ENCODE measurements around the gene MTARC1. TPM values are rescaled to one million over a fixed set of nuclear protein-coding genes. Genes with fewer than 3 reads are reported as not detected.
A peak's percentile ranks its signal among the peaks of the same experiment; 100 is the strongest.

The MTARC1 gene
- total RNA-seq, 8 experiments from 2014 or later = 0.10 to 21.3 (median 5.8) TPM

GRCh38 chr1:220811695-220812094 lies 25.0 kb downstream of the MTARC1 start:
- WGBS, 10 experiments = 50 to 73% (median 64%) methylated on average over 1 to 5 of the region's 5 CpGs; no CpG with 5 or more reads in 2 of the 10 experiments
- H3K4me3 ChIP-seq = no peak overlapping the region
- peaks cover 20 to 26% of the 10 kb centered on the region in 2 donors for H3K4me1 ChIP-seq (replicated peaks in 1 of 2)
- in situ Hi-C loops (cut with MboI; ENCODE audit: low pct_unique_long_range_greater_than_20kb in 2 of 9, low sequenced_read_pairs in 9 of 9, unreplicated experiment in 9 of 9) = no loop called here
- ATAC-seq (replicated peaks in 6 of 8) = peak in 3 of 8 experiments; percentile 35 to 48 (median 38)
- no peak overlapping the region for H3K27ac ChIP-seq

GRCh38 chr1:220812308-220812707 lies 25.6 kb downstream of the MTARC1 start:
- peaks cover 20 to 26% of the 10 kb centered on the region in 2 donors for H3K4me1 ChIP-seq (replicated peaks in 1 of 2)
- ATAC-seq (replicated peaks in 6 of 8) = no peak
- H3K27ac ChIP-seq = no peak overlapping the region
- no peak overlapping the region for H3K4me3 ChIP-seq
- in situ Hi-C loops (cut with MboI; ENCODE audit: low pct_unique_long_range_greater_than_20kb in 2 of 9, low sequenced_read_pairs in 9 of 9, unreplicated experiment in 9 of 9) = no loop called here
- WGBS, 10 experiments = 20 to 92% (median 65%) methylated on average over 1 to 6 of the region's 6 CpGs; no CpG with 5 or more reads in 2 of the 10 experiments

- ATAC-seq (replicated peaks in 6 of 8) = no peak
- Histone ChIP-seq H3K4me1 (replicated peaks in 1 of 2) (peaks cover 13 to 19% of the 10 kb centered on the region in 2 donors), H3K4me3 (no peak overlapping the region), H3K27ac (no peak overlapping the region)
- WGBS, 10 experiments = 60 to 100% (median 90%) methylated on average over 1 to 11 of the region's 12 CpGs; no CpG with 5 or more reads in 2 of the 10 experiments
- in situ Hi-C loops (cut with MboI; ENCODE audit: low pct_unique_long_range_greater_than_20kb in 2 of 9, low sequenced_read_pairs in 9 of 9, unreplicated experiment in 9 of 9) = no loop called here
Measured at GRCh38 chr1:220813013-220813412, 26.3 kb downstream of the MTARC1 start.

GRCh38 chr1:220815409-220815808 lies 28.7 kb downstream of the MTARC1 start:
- WGBS, 10 experiments = 7 to 87% (median 79%) methylated on average over 2 of the region's 2 CpGs; no CpG with 5 or more reads in 5 of the 10 experiments
- no peak for ATAC-seq (replicated peaks in 6 of 8)
- no peak overlapping the region for H3K4me3 ChIP-seq
- H3K27ac ChIP-seq = no peak overlapping the region
- peaks cover 4 to 7% of the 10 kb centered on the region in 2 donors for H3K4me1 ChIP-seq (replicated peaks in 1 of 2)
- in situ Hi-C loops (cut with MboI; ENCODE audit: low pct_unique_long_range_greater_than_20kb in 2 of 9, low sequenced_read_pairs in 9 of 9, unreplicated experiment in 9 of 9) = no loop called here

- in situ Hi-C loops (cut with MboI; ENCODE audit: low pct_unique_long_range_greater_than_20kb in 2 of 9, low sequenced_read_pairs in 9 of 9, unreplicated experiment in 9 of 9) = no loop called here
- Histone ChIP-seq H3K4me3 (no peak overlapping the region), H3K4me1 (replicated peaks in 1 of 2) (peaks cover 0 to 2% of the 10 kb centered on the region in 2 donors), H3K27ac (no peak overlapping the region)
- WGBS, 10 experiments = 0 to 100% (median 100%) methylated on average over 1 of the region's 1 CpG; no CpG with 5 or more reads in 3 of the 10 experiments
- ATAC-seq (replicated peaks in 6 of 8) = no peak
Measured at GRCh38 chr1:220817907-220818306, 31.2 kb downstream of the MTARC1 start.

- peak; percentile 51 to 98 (median 74) for ATAC-seq (replicated peaks in 6 of 8)
- in situ Hi-C loops (cut with MboI; ENCODE audit: low pct_unique_long_range_greater_than_20kb in 2 of 9, low sequenced_read_pairs in 9 of 9, unreplicated experiment in 9 of 9) = no loop called here
- Histone ChIP-seq H3K4me1 (replicated peaks in 1 of 2) (peaks cover 0 to 2% of the 10 kb centered on the region in 2 donors), H3K27ac (no peak overlapping the region), H3K4me3 (no peak overlapping the region)
- WGBS, 10 experiments = 0 to 71% (median 26%) methylated on average over 2 to 14 of the region's 14 CpGs
Measured at GRCh38 chr1:220818421-220819173, 31.9 kb downstream of the MTARC1 start.

- no peak for ATAC-seq (replicated peaks in 6 of 8)
Measured at GRCh38 chr1:220819467-220820026, 32.8 kb downstream of the MTARC1 start.

GRCh38 chr1:220824031-220824989 lies 37.6 kb downstream of the MTARC1 start:
- H3K27ac ChIP-seq = no peak overlapping the region
- no peak overlapping the region for H3K4me3 ChIP-seq
- 40 to 96% (median 67%) methylated on average over 1 to 9 of the region's 9 CpGs; no CpG with 5 or more reads in 1 of the 10 experiments for WGBS, 10 experiments
- no peak for ATAC-seq (replicated peaks in 6 of 8)
- H3K4me1 ChIP-seq (replicated peaks in 1 of 2) = no peaks in the 10 kb centered on the region
- in situ Hi-C loops (cut with MboI; ENCODE audit: low pct_unique_long_range_greater_than_20kb in 2 of 9, low sequenced_read_pairs in 9 of 9, unreplicated experiment in 9 of 9) = no loop called here

More at GRCh38 chr1:220819467-220820026, 32.8 kb downstream of the MTARC1 start:
- in situ Hi-C loops (cut with MboI; ENCODE audit: low pct_unique_long_range_greater_than_20kb in 2 of 9, low sequenced_read_pairs in 9 of 9, unreplicated experiment in 9 of 9) = no loop called here
- WGBS, 10 experiments = 0 to 92% (median 53%) methylated on average over 1 of the region's 1 CpG; no CpG with 5 or more reads in 4 of the 10 experiments
- no peak overlapping the region for H3K4me3 ChIP-seq
- H3K27ac ChIP-seq = no peak overlapping the region
- H3K4me1 ChIP-seq (replicated peaks in 1 of 2) = peaks cover 0 to 2% of the 10 kb centered on the region in 2 donors

- in situ Hi-C loops (cut with MboI; ENCODE audit: low pct_unique_long_range_greater_than_20kb in 2 of 9, low sequenced_read_pairs in 9 of 9, unreplicated experiment in 9 of 9) = no loop called here
- 25 to 96% (median 85%) methylated on average over 1 to 6 of the region's 6 CpGs; no CpG with 5 or more reads in 1 of the 10 experiments for WGBS, 10 experiments
Measured at GRCh38 chr1:220825819-220826551, 39.3 kb downstream of the MTARC1 start.

GRCh38 chr1:220826729-220827128 lies 40.0 kb downstream of the MTARC1 start:
- in situ Hi-C loops (cut with MboI; ENCODE audit: low pct_unique_long_range_greater_than_20kb in 2 of 9, low sequenced_read_pairs in 9 of 9, unreplicated experiment in 9 of 9) = no loop called here
- Histone ChIP-seq H3K4me1 (replicated peaks in 1 of 2) (no peaks in the 10 kb centered on the region), H3K4me3 (no peak overlapping the region), H3K27ac (no peak overlapping the region)
- 75 to 100% (median 97%) methylated on average over 1 to 5 of the region's 5 CpGs; no CpG with 5 or more reads in 2 of the 10 experiments for WGBS, 10 experiments
- ATAC-seq (replicated peaks in 6 of 8) = no peak

More at GRCh38 chr1:220825819-220826551, 39.3 kb downstream of the MTARC1 start:
- Histone ChIP-seq H3K4me1 (replicated peaks in 1 of 2) (no peaks in the 10 kb centered on the region), H3K4me3 (no peak overlapping the region), H3K27ac (no peak overlapping the region)
- no peak for ATAC-seq (replicated peaks in 6 of 8)

- Histone ChIP-seq H3K4me1 (replicated peaks in 1 of 2) (no peaks in the 10 kb centered on the region), H3K27ac (no peak overlapping the region), H3K4me3 (no peak overlapping the region)
- no peak for ATAC-seq (replicated peaks in 6 of 8)
- in situ Hi-C loops (cut with MboI; ENCODE audit: low pct_unique_long_range_greater_than_20kb in 2 of 9, low sequenced_read_pairs in 9 of 9, unreplicated experiment in 9 of 9) = no loop called here
- WGBS, 10 experiments = 0 to 84% (median 63%) methylated on average over 1 to 4 of the region's 4 CpGs; no CpG with 5 or more reads in 1 of the 10 experiments
Measured at GRCh38 chr1:220827445-220828178, 40.9 kb downstream of the MTARC1 start.

- no peak overlapping the region for H3K4me3 ChIP-seq
- 60 to 100% (median 86%) methylated on average over 1 to 4 of the region's 4 CpGs; no CpG with 5 or more reads in 4 of the 10 experiments for WGBS, 10 experiments
- H3K4me1 ChIP-seq (replicated peaks in 1 of 2) = no peaks in the 10 kb centered on the region
- in situ Hi-C loops (cut with MboI; ENCODE audit: low pct_unique_long_range_greater_than_20kb in 2 of 9, low sequenced_read_pairs in 9 of 9, unreplicated experiment in 9 of 9) = no loop called here
- H3K27ac ChIP-seq = no peak overlapping the region
- ATAC-seq (replicated peaks in 6 of 8) = no peak
Measured at GRCh38 chr1:220828179-220828490, 41.4 kb downstream of the MTARC1 start.

Measured in motor neuron (in vitro differentiated cells).